H9 (cell line): ENCODE results near the gene ZNF182. TPM values are rescaled to one million over a fixed set of nuclear protein-coding genes. Genes with fewer than 3 reads are reported as not detected.

Experiments
- DNase-seq: peaks from one replicate; pipeline ENCODE4 v3.0.0-alpha.2; 2017
- H2AFZ ChIP-seq: one replicate; pipeline ENCODE4 v1.6.1; 2013; ENCODE audit warnings: mild to moderate bottlenecking, low read length, control low read depth, moderate library complexity
- H2AK5ac ChIP-seq: 2 replicates; pipeline ENCODE4 v1.6.1; 2013; ENCODE audit warnings: low read length, control low read depth, mixed read lengths; ENCODE audit not compliant: insufficient read length
- H2BK120ac ChIP-seq: one replicate; pipeline ENCODE4 v1.6.1; 2013; ENCODE audit warnings: low read depth, mild to moderate bottlenecking, low read length, control low read depth, inconsistent platforms; ENCODE audit not compliant: poor library complexity, severe bottlenecking
- H2BK12ac ChIP-seq: 2 replicates; pipeline ENCODE4 v1.6.1; 2013; ENCODE audit warnings: low read length, control low read depth, mixed read lengths, low read depth; ENCODE audit not compliant: insufficient read length
- H2BK15ac ChIP-seq: 2 replicates; pipeline ENCODE4 v1.6.1; 2013; ENCODE audit warnings: low read depth, low read length, control low read depth
- H2BK20ac ChIP-seq: one replicate; pipeline ENCODE4 v1.6.1; 2013; ENCODE audit warnings: low read depth, mild to moderate bottlenecking, low read length, control low read depth, inconsistent platforms; ENCODE audit not compliant: poor library complexity, severe bottlenecking
- H2BK5ac ChIP-seq: 2 replicates; pipeline ENCODE4 v1.6.1; 2013; ENCODE audit warnings: low read length, control low read depth, mixed read lengths; ENCODE audit not compliant: insufficient read length
- H3K14ac ChIP-seq: 2 replicates; pipeline ENCODE4 v1.6.1; 2013; ENCODE audit warnings: low read length, control low read depth; ENCODE audit not compliant: insufficient read depth
- H3K18ac ChIP-seq: 2 replicates; pipeline ENCODE4 v1.6.1; 2013; ENCODE audit warnings: low read depth, mild to moderate bottlenecking, mixed read lengths, low read length, control low read depth; ENCODE audit not compliant: insufficient read length
- H3K23ac ChIP-seq: 2 replicates; pipeline ENCODE4 v1.6.1; 2013; ENCODE audit warnings: low read length, control low read depth, mixed read lengths, low read depth; ENCODE audit not compliant: insufficient read length
- H3K23me2 ChIP-seq: 2 replicates; pipeline ENCODE4 v1.6.1; 2013; ENCODE audit warnings: low read depth, mild to moderate bottlenecking, mixed read lengths, low read length, control low read depth; ENCODE audit not compliant: insufficient read length, poor library complexity, severe bottlenecking
- H3K27ac ChIP-seq: 2 replicates; pipeline ENCODE4 v1.5.1; 2013; ENCODE audit warnings: low read length, control low read depth, mixed read lengths, low read depth; ENCODE audit not compliant: insufficient read length
- H3K27me3 ChIP-seq: 2 replicates; pipeline ENCODE4 v1.6.1; 2013; ENCODE audit warnings: low read length, control low read depth, inconsistent platforms; ENCODE audit not compliant: insufficient read depth
- H3K4ac ChIP-seq: 2 replicates; pipeline ENCODE4 v1.6.1; 2013; ENCODE audit warnings: low read depth, mild to moderate bottlenecking, control low read depth, inconsistent platforms, low read length, moderate library complexity
- H3K4me1 ChIP-seq: 2 replicates; pipeline ENCODE4 v1.6.1; 2013; ENCODE audit warnings: low read length, control low read depth, inconsistent platforms; ENCODE audit not compliant: insufficient read depth
- H3K4me2 ChIP-seq: 2 replicates; pipeline ENCODE4 v1.6.1; 2013; ENCODE audit warnings: low read length, control low read depth, mixed read lengths; ENCODE audit not compliant: insufficient read length, insufficient read depth
- H3K56ac ChIP-seq: 2 replicates; pipeline ENCODE4 v1.6.1; 2013; ENCODE audit warnings: low read depth, mild to moderate bottlenecking, mixed read lengths, low read length, control low read depth; ENCODE audit not compliant: insufficient read length
- H3K79me1 ChIP-seq: 2 replicates; pipeline ENCODE4 v1.6.1; 2013; ENCODE audit warnings: low read depth, mild to moderate bottlenecking, moderate library complexity, low read length, control low read depth, inconsistent platforms; ENCODE audit not compliant: insufficient read depth, poor library complexity, severe bottlenecking
- H3K79me2 ChIP-seq: 2 replicates; pipeline ENCODE4 v1.6.1; 2013; ENCODE audit warnings: low read length, control low read depth, inconsistent platforms; ENCODE audit not compliant: insufficient read depth
- H3K9ac ChIP-seq: 2 replicates; pipeline ENCODE4 v1.6.1; 2013; ENCODE audit warnings: low read length, control low read depth, mixed read lengths; ENCODE audit not compliant: insufficient read length; ENCODE audit errors: extremely low read depth
- H3K9me3 ChIP-seq: one replicate; pipeline ENCODE4 v1.6.1; 2013; ENCODE audit warnings: low read depth, low read length, inconsistent platforms; ENCODE audit not compliant: control insufficient read depth
- H3T11ph ChIP-seq: one replicate; pipeline ENCODE4 v1.6.1; 2013; ENCODE audit warnings: mild to moderate bottlenecking, low read length, control low read depth, inconsistent platforms
- H4K20me1 ChIP-seq: one replicate; pipeline ENCODE4 v1.6.1; 2013; ENCODE audit not compliant: control insufficient read depth, insufficient read length, insufficient read depth
- H4K5ac ChIP-seq: 2 replicates; pipeline ENCODE4 v1.6.1; 2013; ENCODE audit warnings: low read depth, mild to moderate bottlenecking, mixed read lengths, low read length, control low read depth; ENCODE audit not compliant: insufficient read length
- H4K8ac ChIP-seq: replicated peaks from 2 replicates; pipeline ENCODE4 v1.6.1; 2013; ENCODE audit warnings: low read length, control low read depth, mixed read lengths, low read depth; ENCODE audit not compliant: insufficient read length
- H4K91ac ChIP-seq: 2 replicates; pipeline ENCODE4 v1.6.1; 2013; ENCODE audit warnings: low read depth, mild to moderate bottlenecking, moderate library complexity, mixed read lengths, low read length, control low read depth; ENCODE audit not compliant: insufficient read length
- H3K27ac Mint-ChIP-seq, 3 experiments: 2 replicates in 2 of 3; 3 replicates in 1 of 3; pipeline ENCODE4 v1.8.0; 2020 to 2021; ENCODE audit warnings: mixed read lengths in 3 of 3, mild to moderate bottlenecking in 1 of 3, moderate library complexity in 1 of 3
- H3K27me3 Mint-ChIP-seq: 2 replicates; pipeline ENCODE4 v1.8.0; 2021; ENCODE audit warnings: low read depth, mild to moderate bottlenecking, moderate library complexity, mixed read lengths
- H3K36me3 Mint-ChIP-seq, 3 experiments: 2 replicates in 2 of 3; 3 replicates in 1 of 3; pipeline ENCODE4 v1.8.0; 2020 to 2021; ENCODE audit warnings: low read depth in 3 of 3, mixed read lengths in 3 of 3; ENCODE audit not compliant: insufficient read depth in 1 of 3
- H3K4me1 Mint-ChIP-seq, 2 experiments: 2 replicates each; pipeline ENCODE4 v1.8.0; 2020; ENCODE audit warnings: mixed read lengths in 2 of 2
- H3K4me3 Mint-ChIP-seq, 2 experiments: 2 replicates in 1 of 2; 3 replicates in 1 of 2; pipeline ENCODE4 v1.8.0; 2020 to 2021; ENCODE audit warnings: mild to moderate bottlenecking in 2 of 2, mixed read lengths in 2 of 2, moderate library complexity in 1 of 2
- H3K9me3 Mint-ChIP-seq, 2 experiments: 2 replicates in 1 of 2; 3 replicates in 1 of 2; pipeline ENCODE4 v1.8.0; 2020; ENCODE audit warnings: mild to moderate bottlenecking in 2 of 2, mixed read lengths in 2 of 2, moderate library complexity in 1 of 2
- CTCF ChIP-seq: fragments of 200-600 bp; sonication (generic); conservative IDR thresholded peaks from 3 replicates; pipeline ENCODE4 v1.8.0; 2021; ENCODE audit warnings: antibody characterized with exemption, mild to moderate bottlenecking
- WGBS: extraction: QIAGEN DNeasy Blood & Tissue Kit; methylation state at CpG from one replicate; pipeline ENCODE4 v1.1.7; 2013; ENCODE audit warnings: missing lambda C conversion rate, low lambda C conversion rate, mixed read lengths; ENCODE audit not compliant: insufficient read length; ENCODE audit errors: extremely low coverage; 5-methylcytosine and 5-hydroxymethylcytosine counted together
- total RNA-seq: library from RNA; stranded (reverse); gene quantifications from 2 replicates; pipeline ENCODE4 v1.2.1, GENCODE V29; 2021

Gene ZNF182
- total RNA-seq, 1 experiment from 2014 or later, result 7.6 TPM

DNA sequence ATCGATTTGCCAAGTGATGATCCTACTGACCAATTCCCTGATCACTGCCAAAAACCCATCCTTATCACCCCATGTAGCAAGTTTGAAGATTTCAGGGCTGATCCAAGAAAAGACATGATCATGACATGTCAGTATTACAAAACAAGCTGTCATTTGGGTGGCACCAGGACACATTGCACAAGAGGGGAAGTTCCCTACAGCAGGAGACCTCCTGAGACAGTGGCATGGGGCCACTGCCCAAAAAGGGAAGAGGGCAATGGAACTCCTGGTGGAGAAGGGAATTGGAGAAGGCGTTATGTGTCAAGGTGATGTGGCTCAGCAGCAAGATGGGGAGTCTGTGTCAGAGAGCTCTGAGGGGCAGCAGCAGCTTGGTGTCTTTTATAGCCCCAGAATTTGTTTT lies 43.4 kb downstream of the ZNF182 start:
- Histone ChIP-seq H3K4ac (no peak overlapping the region), H3K4me2 (no peak overlapping the region), H3K79me2 (no peaks in the 10 kb centered on the region), H2BK15ac (no peak overlapping the region), H4K5ac (no peak overlapping the region), H3K27ac (no peak overlapping the region), H3K18ac (no peak overlapping the region), H4K8ac (no peak overlapping the region), H4K20me1 (no peaks in the 10 kb centered on the region), H2BK5ac (no peak overlapping the region), H3K79me1 (no peaks in the 10 kb centered on the region), H2AFZ (no peak overlapping the region), H3K14ac (no peak overlapping the region), H3K9me3 (peaks cover 47% of the 10 kb centered on the region), H3K4me1 (no peaks in the 10 kb centered on the region), H2BK120ac (no peak overlapping the region), H3K56ac (no peak overlapping the region), H3K23me2 (no peaks in the 10 kb centered on the region), H3T11ph (no peak overlapping the region), H2BK20ac (no peak overlapping the region), H3K9ac (no peak overlapping the region), H4K91ac (no peak overlapping the region), H3K23ac (no peak overlapping the region), H2AK5ac (no peak overlapping the region), H3K27me3 (no peaks in the 10 kb centered on the region), H2BK12ac (no peak overlapping the region)
- H3K27me3 Mint-ChIP-seq, result peaks cover 2% of the 10 kb centered on the region; the same call in 1 of the 2 replicates
- TF ChIP-seq CTCF, result no peak
- no CpG with 5 or more reads among the region's 2 CpGs for WGBS
- no peak for DNase-seq
- peaks cover 26 to 39% (median 26%) of the 10 kb centered on the region in 3 experiments; a peak in 6 of 7 replicates for H3K36me3 Mint-ChIP-seq
- H3K4me1 Mint-ChIP-seq, result peaks cover 4 to 7% of the 10 kb centered on the region in 2 experiments; a peak in 2 of 4 replicates
- H3K27ac Mint-ChIP-seq, result no peak overlapping the region
- H3K4me3 Mint-ChIP-seq, result no peak overlapping the region
- peaks cover 76 to 82% of the 10 kb centered on the region in 2 experiments for H3K9me3 Mint-ChIP-seq
